Muscle of back (tissue), 11 donors: Measurements from ENCODE around the gene ARRDC3. TPM values are rescaled to one million over a fixed set of nuclear protein-coding genes. Genes with fewer than 3 reads are reported as not detected.
A peak's percentile ranks its signal among the peaks of the same experiment; 100 is the strongest.
"Not testable (repeated sequence)": the region's sequence is repeated elsewhere in the genome, so short reads cannot be mapped to it uniquely, and the experiment has no call there.

Source experiments
- DNase-seq, 3 donors: peaks; one replicate each; pipeline versions ENCODE4 v3.0.0 to v3.0.0-alpha.2; 2013
- polyA plus RNA-seq, 10 donors: library from polyadenylated mRNA; unstranded; fragments of 120-200 nt; gene quantifications; one replicate each; pipeline ENCODE4 v1.2.1, GENCODE V29; 2013; ENCODE audit not compliant: insufficient read length in 10 of 10

The ARRDC3 gene
- polyA plus RNA-seq, 10 donors = 35.7 to 84.1 (median 50.0) TPM

GRCh38 chr5:91362935-91363334 is 20.2 kb downstream of the ARRDC3 start:
- no peak for DNase-seq

GRCh38 chr5:91361790-91362189 is 21.3 kb downstream of the ARRDC3 start:
- no peak for DNase-seq

GRCh38 chr5:91361055-91361701 is 21.9 kb downstream of the ARRDC3 start:
- DNase-seq = no peak

- DNase-seq = no peak
Measured at GRCh38 chr5:91359962-91360609, 23.0 kb downstream of the ARRDC3 start.

GRCh38 chr5:91357806-91358205 is 25.3 kb downstream of the ARRDC3 start:
- DNase-seq = no peak

- no peak for DNase-seq
Measured at GRCh38 chr5:91357012-91357634, 26.0 kb downstream of the ARRDC3 start.

- DNase-seq = not testable (repeated sequence)
Measured at GRCh38 chr5:91354867-91355266, 28.2 kb downstream of the ARRDC3 start.

GRCh38 chr5:91352831-91353695 is 30.1 kb downstream of the ARRDC3 start:
- DNase-seq = no peak

GRCh38 chr5:91345461-91345860 is 37.7 kb downstream of the ARRDC3 start:
- peak in 2 of 3 donors; percentile 25 to 49 for DNase-seq

- DNase-seq = not testable (repeated sequence)
Measured at GRCh38 chr5:91344661-91345200, 38.4 kb downstream of the ARRDC3 start.

- peak in 2 of 3 donors; percentile 20 to 52 for DNase-seq
Measured at GRCh38 chr5:91343916-91344315, 39.2 kb downstream of the ARRDC3 start.

- not testable (repeated sequence) for DNase-seq
Measured at GRCh38 chr5:91342931-91343330, 40.2 kb downstream of the ARRDC3 start.

- DNase-seq = no peak
Measured at GRCh38 chr5:91341154-91341553, 42.0 kb downstream of the ARRDC3 start.

GRCh38 chr5:91340532-91340931 is 42.6 kb downstream of the ARRDC3 start:
- DNase-seq = no peak

- DNase-seq = no peak
Measured at GRCh38 chr5:91339063-91339705, 43.9 kb downstream of the ARRDC3 start.

GRCh38 chr5:91332267-91333045 is 50.7 kb downstream of the ARRDC3 start:
- no peak for DNase-seq

GRCh38 chr5:91331705-91332104 is 51.4 kb downstream of the ARRDC3 start:
- no peak for DNase-seq

GRCh38 chr5:91329283-91329682 is 53.8 kb downstream of the ARRDC3 start:
- DNase-seq = no peak

GRCh38 chr5:91328743-91329142 is 54.4 kb downstream of the ARRDC3 start:
- no peak for DNase-seq

GRCh38 chr5:91322981-91323380 is 60.1 kb downstream of the ARRDC3 start:
- DNase-seq = not testable (repeated sequence)
